Esophagus muscularis mucosa (tissue), 4 donors: Measurements from ENCODE around the gene C5orf24. TPM values are rescaled to one million over a fixed set of nuclear protein-coding genes. Genes with fewer than 3 reads are reported as not detected.

Experiments used
- DNase-seq: peaks from one replicate; pipeline ENCODE4 v3.0.0-alpha.2; 2017; ENCODE audit errors: extremely low spot score
- H3K27ac ChIP-seq, 4 donors: fragments of 200-600 bp; sonication (generic); replicated peaks in 1 of 4; 1 replicate in 3 of 4; 2 replicates in 1 of 4; pipeline ENCODE4 v1.5.1; 2016 to 2019; ENCODE audit warnings: mild to moderate bottlenecking in 1 of 4
- H3K27me3 ChIP-seq, 4 donors: fragments of 200-600 bp; sonication (generic); one replicate each; pipeline versions ENCODE4 v1.5.1 to v1.6.0; 2016 to 2019
- H3K36me3 ChIP-seq, 4 donors: fragments of 200-600 bp; sonication (generic); one replicate each; pipeline ENCODE4 v1.5.1; 2016 to 2019
- H3K4me1 ChIP-seq, 4 donors: fragments of 200-600 bp; sonication (generic); one replicate each; pipeline ENCODE4 v1.5.1; 2016 to 2019
- H3K4me3 ChIP-seq, 4 donors: fragments of 200-600 bp; sonication (generic); 1 replicate in 2 of 4; 2 replicates in 2 of 4; pipeline ENCODE4 v1.5.1; 2016 to 2019; ENCODE audit warnings: mild to moderate bottlenecking in 4 of 4, moderate library complexity in 1 of 4
- H3K9me3 ChIP-seq, 4 donors: fragments of 200-600 bp; sonication (generic); 1 replicate in 3 of 4; 2 replicates in 1 of 4; pipeline ENCODE4 v1.5.1; 2016 to 2019
- EP300 ChIP-seq: sonication (generic); formaldehyde crosslinking; IDR thresholded peaks from one replicate; pipeline ENCODE4 v1.6.1; 2017; ENCODE audit warnings: antibody characterized with exemption
- POLR2A ChIP-seq: fragments of 450-650 bp; IDR thresholded peaks from one replicate; pipeline ENCODE4 v1.6.1; 2017; ENCODE audit warnings: antibody characterized with exemption, moderate library complexity, mild to moderate bottlenecking, low read depth
- POLR2AphosphoS5 ChIP-seq, 2 donors: sonication (generic); formaldehyde crosslinking; IDR thresholded peaks; one replicate each; pipeline ENCODE4 v1.6.1; 2017; ENCODE audit warnings: antibody characterized with exemption in 2 of 2
- WGBS: methylation state at CpG from one replicate; pipeline ENCODE4 v1.1.5; 2018; 5-methylcytosine and 5-hydroxymethylcytosine counted together
- intact Hi-C: fragments of 100-400 bp; cut with DNase I; formaldehyde crosslinking; loops from one replicate; pipeline ENCODE4 v1.15.1; 2023
- total RNA-seq, 4 donors: library from RNA; depleted of rRNA; stranded (reverse); fragments of >200 nt; gene quantifications; one replicate each; pipeline versions ENCODE4 v1.1.0 to v1.2.1, GENCODE V29; 2016
- TF ChIP-seq, protein P1 (sequence below), 3 experiments: fragments of 200-600 bp in 2 of 3; fragments of 450-650 bp in 1 of 3; sonication (generic) in 2 of 3; IDR thresholded peaks; one replicate each; pipeline ENCODE4 v1.5.1; 2017 to 2019; ENCODE audit warnings: antibody characterized with exemption in 3 of 3, mild to moderate bottlenecking in 2 of 3, moderate library complexity in 1 of 3

The C5orf24 gene
- total RNA-seq, 4 donors from 2014 or later = 54.0 to 76.4 (median 61.6) TPM

- intact Hi-C loops = no loop called here
- no peak for DNase-seq
- Histone ChIP-seq H3K27me3 (no peaks in the 10 kb centered on the region), H3K27ac (no peak overlapping the region), H3K4me3 (no peak overlapping the region), H3K36me3 (peaks cover 42 to 98% (median 71%) of the 10 kb centered on the region in 4 donors), H3K9me3 (no peaks in the 10 kb centered on the region), H3K4me1 (no peaks in the 10 kb centered on the region)
- no peak for TF ChIP-seq POLR2A
- TF ChIP-seq EP300 = no peak
- no peak for TF ChIP-seq POLR2AphosphoS5 (IDR thresholded peaks at IDR 0.05)
- TF ChIP-seq, protein P1, sequence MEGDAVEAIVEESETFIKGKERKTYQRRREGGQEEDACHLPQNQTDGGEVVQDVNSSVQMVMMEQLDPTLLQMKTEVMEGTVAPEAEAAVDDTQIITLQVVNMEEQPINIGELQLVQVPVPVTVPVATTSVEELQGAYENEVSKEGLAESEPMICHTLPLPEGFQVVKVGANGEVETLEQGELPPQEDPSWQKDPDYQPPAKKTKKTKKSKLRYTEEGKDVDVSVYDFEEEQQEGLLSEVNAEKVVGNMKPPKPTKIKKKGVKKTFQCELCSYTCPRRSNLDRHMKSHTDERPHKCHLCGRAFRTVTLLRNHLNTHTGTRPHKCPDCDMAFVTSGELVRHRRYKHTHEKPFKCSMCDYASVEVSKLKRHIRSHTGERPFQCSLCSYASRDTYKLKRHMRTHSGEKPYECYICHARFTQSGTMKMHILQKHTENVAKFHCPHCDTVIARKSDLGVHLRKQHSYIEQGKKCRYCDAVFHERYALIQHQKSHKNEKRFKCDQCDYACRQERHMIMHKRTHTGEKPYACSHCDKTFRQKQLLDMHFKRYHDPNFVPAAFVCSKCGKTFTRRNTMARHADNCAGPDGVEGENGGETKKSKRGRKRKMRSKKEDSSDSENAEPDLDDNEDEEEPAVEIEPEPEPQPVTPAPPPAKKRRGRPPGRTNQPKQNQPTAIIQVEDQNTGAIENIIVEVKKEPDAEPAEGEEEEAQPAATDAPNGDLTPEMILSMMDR (IDR thresholded peaks at IDR 0.05) = no peak
- 100% methylated on average over 1 of the region's 1 CpG for WGBS
Measured at GRCh38 chr5:134824681-134825080, 21.1 kb upstream of the C5orf24 start.

DNA sequence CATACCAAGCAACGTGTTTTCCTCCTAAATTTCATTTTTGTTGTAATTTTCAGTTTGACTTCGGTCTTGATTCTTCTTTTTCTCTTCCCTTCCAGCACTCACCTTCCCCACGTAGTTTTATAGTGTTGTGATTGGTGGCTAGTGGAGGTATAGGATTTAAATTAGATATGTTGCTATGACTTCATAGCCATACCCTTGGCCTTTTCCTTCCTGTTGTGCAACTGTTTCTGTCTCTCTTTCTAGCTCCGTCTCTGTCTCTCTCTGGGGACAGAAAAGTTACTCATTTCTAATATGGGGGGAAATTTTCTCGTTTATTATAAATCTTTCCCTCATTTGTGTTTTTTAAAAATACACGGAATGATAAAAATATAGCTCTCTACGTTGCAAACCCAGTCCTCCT is 20.6 kb upstream of the C5orf24 start:
- Histone ChIP-seq H3K27ac (no peak overlapping the region), H3K9me3 (no peaks in the 10 kb centered on the region), H3K4me1 (no peaks in the 10 kb centered on the region), H3K4me3 (no peak overlapping the region), H3K27me3 (no peaks in the 10 kb centered on the region), H3K36me3 (peaks cover 37 to 94% (median 66%) of the 10 kb centered on the region in 4 donors)
- intact Hi-C loops = no loop called here
- no peak for DNase-seq
- 90% methylated on average over 7 of the region's 7 CpGs for WGBS
- no peak for TF ChIP-seq EP300
- TF ChIP-seq, protein P1 (IDR thresholded peaks at IDR 0.05) = no peak
- TF ChIP-seq POLR2AphosphoS5 (IDR thresholded peaks at IDR 0.05) = no peak
- no peak for TF ChIP-seq POLR2A

DNA sequence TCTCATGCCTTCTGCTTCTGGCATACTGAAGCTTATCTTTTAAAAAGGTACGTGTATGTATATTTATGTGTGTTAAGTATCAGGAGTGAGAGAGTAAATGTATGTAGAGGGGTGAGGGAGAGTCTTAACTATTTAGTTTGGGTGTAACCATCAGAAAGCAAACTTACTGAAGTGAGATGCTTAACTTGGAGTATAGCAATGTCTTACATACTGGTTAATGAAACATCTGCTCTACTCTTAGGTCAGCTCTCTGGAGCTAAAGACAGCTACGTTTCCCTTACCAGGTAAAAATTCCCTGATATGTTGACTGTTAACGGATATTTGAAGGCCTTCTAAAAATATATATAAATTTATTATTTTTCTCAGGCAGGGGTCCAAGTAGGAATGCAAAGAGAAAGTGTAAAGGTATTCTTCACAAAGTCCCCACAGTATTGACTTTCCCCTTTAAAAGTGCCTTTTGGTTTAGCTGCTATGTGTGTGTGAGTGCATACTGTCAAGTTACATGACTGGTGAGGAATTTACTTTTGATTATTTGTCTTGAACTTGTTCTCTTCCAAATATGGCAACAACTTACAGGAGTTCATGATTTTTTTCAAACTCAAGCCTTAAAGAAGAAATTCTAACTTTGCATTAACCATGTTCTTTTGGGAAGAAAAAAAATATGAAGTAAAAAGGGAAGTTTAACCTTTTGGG is 12.3 kb upstream of the C5orf24 start:
- 57% methylated on average over 3 of the region's 3 CpGs for WGBS
- peaks cover 7 to 54% (median 33%) of the 10 kb centered on the region in 4 donors for H3K36me3 ChIP-seq
- TF ChIP-seq EP300 (no peak), POLR2AphosphoS5 (IDR thresholded peaks at IDR 0.05) (no peak), POLR2A (no peak)
- TF ChIP-seq, protein P1 (IDR thresholded peaks at IDR 0.05) = no peak

DNA sequence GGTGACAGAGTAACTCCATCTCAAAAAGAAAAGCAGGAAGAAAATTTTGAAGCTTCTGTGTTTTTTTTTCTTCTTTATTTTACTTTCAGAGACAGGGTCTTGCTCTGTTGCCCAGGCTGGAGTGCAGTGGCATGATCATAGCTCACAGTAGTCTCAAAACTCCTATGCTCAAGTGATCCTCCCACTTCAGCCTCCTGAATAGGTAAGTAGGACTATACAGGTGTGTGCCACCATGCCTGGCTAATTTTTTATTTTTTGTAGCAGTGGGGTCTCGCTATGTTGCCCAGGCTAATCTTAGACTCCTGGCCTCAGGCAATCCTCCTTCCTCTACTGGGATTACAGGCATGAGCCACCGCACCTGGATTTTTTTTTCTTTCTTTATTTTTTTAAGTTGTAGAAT is 10.1 kb upstream of the C5orf24 start:
- H3K27ac ChIP-seq = no peak overlapping the region

More for the DNA sequence above, 12.3 kb upstream of the C5orf24 start:
- no peaks in the 10 kb centered on the region for H3K27me3 ChIP-seq
- H3K4me1 ChIP-seq = peaks cover 3 to 22% (median 16%) of the 10 kb centered on the region in 4 donors
- H3K4me3 ChIP-seq = no peak overlapping the region
- DNase-seq = no peak
- H3K27ac ChIP-seq = peak overlapping the region; percentile 40 to 68 (median 66)
- H3K9me3 ChIP-seq = no peaks in the 10 kb centered on the region
- intact Hi-C loops = no loop called here

More for the DNA sequence above, 10.1 kb upstream of the C5orf24 start:
- Histone ChIP-seq H3K9me3 (no peaks in the 10 kb centered on the region), H3K4me3 (no peak overlapping the region), H3K4me1 (peaks cover 3 to 22% (median 16%) of the 10 kb centered on the region in 4 donors), H3K36me3 (peaks cover 0 to 62% (median 43%) of the 10 kb centered on the region in 4 donors), H3K27me3 (no peaks in the 10 kb centered on the region)
- TF ChIP-seq EP300 = no peak
- no peak for TF ChIP-seq POLR2A
- TF ChIP-seq, protein P1 (IDR thresholded peaks at IDR 0.05) = no peak
- TF ChIP-seq POLR2AphosphoS5 (IDR thresholded peaks at IDR 0.05) = no peak
- 97% methylated on average over 2 of the region's 2 CpGs for WGBS
- DNase-seq = no peak
- intact Hi-C loops = no loop called here
